ENCODE results near the gene TAS2R1.

Gene TAS2R1

DNA sequence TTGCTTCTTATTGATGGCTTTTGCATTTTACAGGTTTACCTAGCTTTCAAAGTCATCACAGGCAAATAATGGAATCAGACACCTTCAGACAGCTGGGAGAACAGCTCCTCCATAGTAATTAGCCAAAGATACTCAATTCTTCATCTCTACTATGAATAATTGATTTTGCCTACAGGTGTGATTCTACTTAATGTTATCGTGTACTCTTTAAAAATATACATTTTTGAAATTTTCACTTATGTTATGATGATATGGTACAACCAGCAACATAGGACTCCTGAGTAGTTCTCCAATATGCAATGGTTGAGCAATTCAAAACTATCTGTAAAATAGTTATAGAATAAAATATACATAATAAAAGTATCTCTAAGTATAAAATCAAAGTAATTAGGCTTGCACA lies at the start of gene TAS2R1:
TSS of gene TAS2R1 (minus strand) at position 101 of the 400 bp plus-strand sequence. CDS start 319 bp downstream, outside the sequence.
- DNase-seq (ENCODE audit: low read depth in 2 of 2): no peak

GRCh38 chr5:9670371-9670770 lies 40.2 kb upstream of the TAS2R1 start:
- DNase-seq (ENCODE audit: low read depth in 2 of 2): no peak

DNA sequence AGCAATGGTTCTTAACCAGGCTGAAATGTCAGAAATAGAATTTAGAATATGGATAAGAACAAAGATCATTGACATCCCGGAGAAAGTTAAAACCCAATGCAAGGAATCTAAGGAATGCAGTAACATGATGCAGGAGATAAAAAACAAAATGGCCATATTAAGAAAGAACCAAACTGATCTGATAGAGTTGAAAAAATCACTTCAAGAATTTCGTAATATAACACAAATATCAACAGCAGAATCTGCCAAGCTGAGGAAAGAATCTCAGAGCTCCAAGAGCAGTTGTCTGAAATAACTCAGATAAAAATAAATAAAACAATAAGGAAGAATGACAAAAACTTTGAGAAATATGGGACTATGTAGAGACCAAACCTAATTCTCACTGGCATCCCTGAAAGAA lies 37.8 kb upstream of the TAS2R1 start:
- DNase-seq (ENCODE audit: low read depth in 2 of 2): no peak

GRCh38 chr5:9663891-9664290 lies 33.7 kb upstream of the TAS2R1 start:
- DNase-seq (ENCODE audit: low read depth in 2 of 2): no peak

DNA sequence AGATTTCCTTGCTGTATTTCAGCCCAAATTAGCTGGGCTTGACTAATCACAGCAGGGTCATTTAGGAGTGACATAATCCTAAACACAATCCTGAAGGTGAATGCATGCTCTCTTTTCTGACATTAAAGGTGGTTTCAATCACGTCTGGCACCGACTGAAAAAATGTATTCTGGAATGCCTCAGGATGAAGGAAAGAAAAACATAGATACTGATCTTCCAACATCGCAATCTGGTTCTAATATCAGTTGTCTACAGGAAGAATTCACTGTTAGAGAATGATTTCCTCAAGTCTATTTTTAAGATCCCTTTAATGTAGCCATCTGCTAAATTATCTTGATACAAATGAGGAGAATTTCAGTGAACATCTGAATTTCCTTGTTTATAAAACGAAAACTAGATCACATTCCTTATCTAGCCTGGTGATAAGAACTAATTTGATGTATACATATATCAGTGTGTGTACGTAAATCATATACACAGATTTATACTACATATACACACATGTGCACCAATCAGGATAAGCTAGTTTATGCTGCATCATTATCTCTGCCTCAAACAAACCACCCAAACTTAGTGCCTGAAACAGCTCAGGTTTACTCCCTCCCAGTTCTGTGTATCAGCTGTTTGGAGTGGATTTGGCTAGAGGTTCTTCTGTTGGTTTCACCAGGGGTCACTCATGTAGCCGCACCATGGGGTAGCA lies 31.3 kb upstream of the TAS2R1 start:
- no peak for DNase-seq (ENCODE audit: low read depth in 2 of 2)

- DNase-seq (ENCODE audit: low read depth in 2 of 2): no peak
Measured at GRCh38 chr5:9658706-9659105, 28.6 kb upstream of the TAS2R1 start.

DNA sequence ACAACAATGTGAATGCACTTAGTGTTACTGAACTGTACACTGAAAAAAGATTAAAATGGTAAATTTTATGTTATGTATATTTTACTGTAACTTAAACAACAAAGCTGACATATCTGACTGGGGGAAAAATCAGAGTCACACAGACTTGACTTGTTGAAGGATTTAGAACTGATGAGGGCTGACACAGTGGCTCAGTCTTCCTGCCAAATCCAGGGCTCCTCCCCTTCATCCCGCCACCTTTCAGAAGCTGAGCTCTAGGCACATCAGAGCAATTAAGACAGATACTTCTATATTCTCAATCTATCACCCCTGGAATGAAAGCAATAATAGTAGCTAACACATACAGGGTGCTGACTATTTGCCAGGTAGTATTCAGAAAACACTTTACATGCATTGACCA lies 27.7 kb upstream of the TAS2R1 start:
- no peak for DNase-seq (ENCODE audit: low read depth in 2 of 2)

DNA sequence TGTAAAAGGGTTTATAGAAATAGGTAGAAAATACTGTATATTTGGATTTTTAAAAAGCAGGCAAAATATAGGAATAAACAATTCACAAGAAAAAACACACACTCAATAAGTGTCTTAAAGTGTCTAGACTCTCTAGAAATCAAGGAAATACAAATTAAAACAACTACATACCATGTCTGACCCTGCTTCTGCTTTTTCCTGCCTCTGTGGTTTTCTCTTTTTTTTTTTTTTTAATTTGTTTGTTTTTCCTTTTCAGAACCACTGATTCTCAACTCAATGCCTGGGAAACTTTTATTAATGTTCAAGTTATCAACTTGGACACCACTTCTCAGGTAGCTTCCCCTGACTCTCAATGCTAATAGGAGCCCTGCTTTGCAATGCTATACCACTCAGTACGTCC lies 25.5 kb upstream of the TAS2R1 start:
- DNase-seq (ENCODE audit: low read depth in 2 of 2): no peak

DNA sequence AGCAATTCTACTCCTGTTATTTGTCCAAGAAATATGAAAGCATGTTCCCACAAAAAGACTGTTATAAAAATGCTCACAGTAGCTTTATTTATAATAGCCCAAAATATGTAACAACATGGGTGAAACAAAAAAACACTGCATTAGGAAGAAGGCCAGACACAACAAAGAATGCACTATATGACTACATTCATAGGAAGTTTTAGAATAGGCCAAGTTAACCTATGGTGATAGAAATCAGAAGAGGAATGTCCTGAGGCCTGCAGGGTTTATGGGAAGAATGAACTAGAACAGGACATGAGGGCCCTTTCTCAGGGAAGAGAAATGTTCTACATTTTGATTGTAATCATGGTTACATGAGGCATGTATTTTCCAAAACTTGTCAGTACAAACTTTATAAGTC lies 24.7 kb upstream of the TAS2R1 start:
- no peak for DNase-seq (ENCODE audit: low read depth in 2 of 2)

GRCh38 chr5:9653811-9654210 lies 23.7 kb upstream of the TAS2R1 start:
- no peak for DNase-seq (ENCODE audit: low read depth in 2 of 2)

- no peak for DNase-seq (ENCODE audit: low read depth in 2 of 2)
Measured at GRCh38 chr5:9653061-9653460, 22.9 kb upstream of the TAS2R1 start.

- no peak for DNase-seq (ENCODE audit: low read depth in 2 of 2)
Measured at GRCh38 chr5:9652295-9652694, 22.1 kb upstream of the TAS2R1 start.

- DNase-seq (ENCODE audit: low read depth in 2 of 2): no peak
Measured at GRCh38 chr5:9646843-9647242, 16.7 kb upstream of the TAS2R1 start.

DNA sequence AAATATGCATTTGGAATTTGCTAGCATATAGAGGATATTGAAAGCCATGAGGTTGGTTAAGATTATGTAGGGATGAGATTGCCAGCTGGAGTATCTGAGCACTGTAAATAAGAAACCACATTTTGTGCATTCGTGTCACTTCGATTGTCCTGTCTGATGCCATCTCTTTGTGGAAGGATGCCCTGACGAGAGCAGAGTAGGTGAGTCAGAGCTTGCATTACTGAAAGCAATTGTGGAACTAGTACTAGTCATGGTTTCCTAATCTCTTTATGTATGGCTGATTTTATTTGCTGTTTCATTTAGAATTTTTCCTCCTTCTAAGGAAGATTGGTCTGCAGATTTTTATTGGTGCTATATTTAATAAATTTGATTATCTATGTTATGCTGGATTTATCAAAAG lies 14.5 kb upstream of the TAS2R1 start:
- no peak for DNase-seq (ENCODE audit: low read depth in 2 of 2)

DNA sequence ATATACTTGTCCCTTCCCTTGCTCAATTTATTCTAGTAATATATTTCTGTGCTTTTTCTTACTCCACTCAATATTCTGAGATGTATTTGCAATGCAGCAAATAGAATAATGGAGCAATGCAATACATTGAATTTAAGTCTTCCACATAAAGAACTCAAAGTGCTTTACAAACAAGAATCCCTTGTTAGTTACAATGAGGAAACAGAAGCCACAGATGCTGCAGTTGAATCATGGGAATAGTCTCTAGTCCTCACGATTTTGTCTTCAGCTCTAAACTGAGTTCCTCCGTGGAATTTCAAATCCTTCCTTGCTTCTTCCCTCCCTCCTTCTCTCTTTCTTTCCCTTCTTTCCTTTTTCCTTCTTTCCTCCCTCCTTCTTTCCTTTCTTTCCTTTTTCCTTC lies 12.5 kb upstream of the TAS2R1 start:
- DNase-seq (ENCODE audit: low read depth in 2 of 2): no peak

DNA sequence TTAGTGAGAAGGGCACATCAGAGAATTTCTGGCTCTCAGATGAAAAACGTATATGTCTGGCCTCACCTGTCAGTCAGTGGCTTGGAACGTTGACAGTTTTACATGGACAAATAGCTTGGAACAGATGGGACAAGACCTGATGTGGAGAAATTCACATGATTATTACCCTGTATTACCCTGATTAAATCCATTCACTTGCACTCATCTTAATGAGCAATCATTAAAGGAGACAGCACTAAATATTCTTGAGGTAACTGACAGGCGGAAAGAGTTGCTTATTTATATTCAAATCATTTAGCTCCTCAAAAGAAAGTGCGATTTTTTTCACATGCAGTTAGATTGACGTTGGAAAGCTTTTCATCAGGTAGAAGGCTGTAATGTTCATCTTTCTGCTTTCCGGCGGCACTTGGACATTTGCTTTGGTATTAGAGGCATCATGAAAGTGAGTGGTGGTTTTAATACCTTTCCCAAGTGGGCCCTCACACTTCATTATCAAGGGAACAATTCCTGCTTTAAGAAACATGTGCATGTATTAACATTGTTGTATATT lies 11.7 kb upstream of the TAS2R1 start:
- DNase-seq (ENCODE audit: low read depth in 2 of 2): no peak

DNA sequence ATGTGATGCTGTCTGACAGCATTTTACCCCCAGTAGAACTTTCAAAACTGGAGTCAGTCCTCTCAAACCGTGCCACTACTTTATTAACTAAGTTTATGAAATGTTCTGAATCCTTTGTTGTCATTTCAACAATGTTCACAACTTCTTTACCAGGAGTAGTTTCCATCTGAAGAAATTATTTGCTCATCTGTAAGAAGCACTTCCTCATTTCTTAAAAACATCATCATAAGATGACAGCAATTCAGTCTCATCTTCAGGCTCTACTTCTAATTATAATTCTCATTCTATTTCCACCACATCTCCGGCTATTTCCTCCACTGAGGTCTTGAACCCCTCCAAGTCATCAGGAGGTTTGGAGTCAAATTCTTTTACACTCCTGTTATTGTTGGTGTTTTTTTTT lies 2.3 kb upstream of the TAS2R1 start:
- no peak for DNase-seq (ENCODE audit: low read depth in 2 of 2)

DNA sequence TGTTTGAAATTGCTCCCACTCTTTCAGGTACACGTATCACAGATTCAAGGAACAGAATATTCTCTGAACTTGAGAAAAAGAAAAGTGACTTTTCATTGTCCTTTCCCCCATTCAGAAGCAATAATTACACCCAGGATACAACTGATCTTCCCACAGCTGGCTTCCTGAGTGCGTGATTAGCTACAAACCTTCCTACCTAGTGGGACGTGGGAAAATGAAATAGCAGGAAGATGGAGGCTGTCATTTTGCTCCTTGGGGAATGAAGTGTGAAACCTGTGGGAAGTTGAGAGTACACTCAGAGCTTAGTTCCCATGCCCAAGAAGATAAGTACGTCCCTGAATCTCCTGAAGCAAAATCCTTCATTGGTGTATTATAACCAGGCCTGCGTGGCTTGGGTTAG lies 2.6 kb downstream of the TAS2R1 start:
- DNase-seq (ENCODE audit: low read depth in 2 of 2): no peak

- DNase-seq (ENCODE audit: low read depth in 2 of 2): no peak
Measured at GRCh38 chr5:9626955-9627354, 3.2 kb downstream of the TAS2R1 start.

DNA sequence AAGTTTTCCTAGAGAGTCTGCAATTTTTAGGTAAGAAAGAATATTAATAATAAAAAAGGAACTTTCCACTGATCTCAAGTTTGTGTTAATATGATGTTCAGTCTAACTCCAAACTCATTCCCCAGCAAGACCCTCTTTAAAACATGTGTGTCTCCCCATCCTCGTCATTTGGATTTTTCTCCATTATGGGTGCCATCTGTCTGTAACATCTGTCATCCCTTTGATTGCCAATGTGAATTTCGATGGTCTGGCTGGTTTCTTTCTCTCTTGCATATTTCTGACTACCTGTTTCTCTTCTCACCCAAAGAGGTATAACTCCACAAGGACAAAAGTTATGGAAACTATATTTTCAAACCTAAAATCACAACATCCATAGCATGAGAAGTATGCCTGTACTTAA lies 4.4 kb downstream of the TAS2R1 start:
- no peak for DNase-seq (ENCODE audit: low read depth in 2 of 2)

DNA sequence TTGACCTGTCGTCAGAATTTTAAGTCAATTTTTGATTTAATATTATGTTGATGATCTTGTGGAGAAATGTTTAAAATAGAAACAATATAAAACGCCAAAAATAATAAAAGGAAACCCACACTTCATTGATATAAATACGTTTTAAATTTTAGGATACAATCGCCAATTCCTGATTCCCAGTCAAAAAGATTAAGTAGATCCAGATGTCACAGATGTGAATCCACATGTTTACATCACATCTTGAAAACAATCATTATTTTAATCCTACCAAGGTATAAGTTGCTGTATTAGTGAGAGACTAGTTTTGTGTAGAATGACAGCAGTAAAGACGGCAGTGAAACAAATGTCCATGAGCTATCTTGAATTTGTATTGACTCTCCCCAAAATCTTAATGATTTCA lies 4.9 kb downstream of the TAS2R1 start:
- DNase-seq (ENCODE audit: low read depth in 2 of 2): no peak

- DNase-seq (ENCODE audit: low read depth in 2 of 2): no peak
Measured at GRCh38 chr5:9624196-9624947, 5.8 kb downstream of the TAS2R1 start.

DNA sequence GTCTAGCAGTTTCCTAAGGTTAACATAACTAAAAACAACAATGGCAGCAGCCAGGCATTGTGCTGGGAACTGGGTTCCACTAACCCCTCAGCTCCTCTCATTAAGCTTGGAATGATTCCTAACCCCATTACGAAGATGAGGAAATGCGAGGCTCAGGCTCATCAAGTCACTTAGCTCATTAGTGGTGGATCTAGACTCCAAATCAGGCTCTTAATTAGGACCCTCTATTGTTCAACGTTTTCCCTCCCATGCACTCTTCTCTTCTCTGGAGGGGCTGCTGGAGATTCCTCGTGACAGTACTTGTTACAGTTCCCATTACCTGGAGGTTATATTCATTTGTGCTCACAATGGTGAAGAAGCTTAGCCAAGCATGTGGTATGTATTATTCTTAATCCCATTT lies 6.5 kb downstream of the TAS2R1 start:
- no peak for DNase-seq (ENCODE audit: low read depth in 2 of 2)

Measured in activated CD4-positive, alpha-beta T cell treated with anti-CD3 and anti-CD28 coated beads for 24 hours (primary cell).